SK-N-DZ (cell line): Measurements from ENCODE around the gene VENTX.

Experiments used
- DNase-seq: peaks from one replicate; pipeline ENCODE4 v3.0.0-alpha.2; 2015; ENCODE audit warnings: low spot score

VENTX gene

GRCh38 chr10:133271521-133272300 is 34.1 kb downstream of the VENTX start:
- DNase-seq: no peak

GRCh38 chr10:133272301-133272963 is 34.8 kb downstream of the VENTX start:
- DNase-seq: no peak

GRCh38 chr10:133272964-133273420 is 35.3 kb downstream of the VENTX start:
- no peak for DNase-seq

GRCh38 chr10:133273534-133274143 is 36.0 kb downstream of the VENTX start:
- DNase-seq: no peak

- no peak for DNase-seq
These were observed 37.4 kb downstream of the VENTX start for GRCh38 chr10:133274751-133275683.

- DNase-seq: peak; percentile 45
These were observed 38.0 kb downstream of the VENTX start for GRCh38 chr10:133275684-133276092.

- no peak for DNase-seq
These were observed 38.4 kb downstream of the VENTX start for GRCh38 chr10:133276100-133276434.

- DNase-seq: peak; percentile 40
These were observed 39.0 kb downstream of the VENTX start, which contains the start of gene ADAM8 for GRCh38 chr10:133276435-133277201. ADAM8 (minus strand) TSS chr10:133276868; CDS start chr10:133276817, 51 bp downstream.

GRCh38 chr10:133277277-133277992 is 39.8 kb downstream of the VENTX start:
- no peak for DNase-seq

GRCh38 chr10:133277993-133278576 is 40.4 kb downstream of the VENTX start:
- no peak for DNase-seq

GRCh38 chr10:133278577-133279265 is 41.1 kb downstream of the VENTX start:
- no peak for DNase-seq

- DNase-seq: no peak
These were observed 41.9 kb downstream of the VENTX start for GRCh38 chr10:133279326-133280226.

- no peak for DNase-seq
These were observed 42.9 kb downstream of the VENTX start for GRCh38 chr10:133280391-133281059.

- no peak for DNase-seq
These were observed 43.4 kb downstream of the VENTX start for GRCh38 chr10:133281084-133281483.

- no peak for DNase-seq
These were observed 44.1 kb downstream of the VENTX start for GRCh38 chr10:133281628-133282372.

GRCh38 chr10:133282846-133283390 is 45.3 kb downstream of the VENTX start:
- no peak for DNase-seq
